Skeletal muscle cell (primary cell): ENCODE results near the gene AVL9.
A peak's percentile ranks its signal among the peaks of the same experiment; 100 is the strongest.
"Not testable (repeated sequence)": the region's sequence is repeated elsewhere in the genome, so short reads cannot be mapped to it uniquely, and the experiment has no call there.

Source experiments
- DNase-seq: peaks from one replicate; pipeline ENCODE4 v3.0.0-alpha.2; 2010; ENCODE audit warnings: low read depth
- H3K4me3 ChIP-seq: 2 replicates; pipeline ENCODE4 v1.5.1; 2011; ENCODE audit warnings: low read depth, mild to moderate bottlenecking, control low read depth, low read length, moderate library complexity

Gene AVL9

DNA sequence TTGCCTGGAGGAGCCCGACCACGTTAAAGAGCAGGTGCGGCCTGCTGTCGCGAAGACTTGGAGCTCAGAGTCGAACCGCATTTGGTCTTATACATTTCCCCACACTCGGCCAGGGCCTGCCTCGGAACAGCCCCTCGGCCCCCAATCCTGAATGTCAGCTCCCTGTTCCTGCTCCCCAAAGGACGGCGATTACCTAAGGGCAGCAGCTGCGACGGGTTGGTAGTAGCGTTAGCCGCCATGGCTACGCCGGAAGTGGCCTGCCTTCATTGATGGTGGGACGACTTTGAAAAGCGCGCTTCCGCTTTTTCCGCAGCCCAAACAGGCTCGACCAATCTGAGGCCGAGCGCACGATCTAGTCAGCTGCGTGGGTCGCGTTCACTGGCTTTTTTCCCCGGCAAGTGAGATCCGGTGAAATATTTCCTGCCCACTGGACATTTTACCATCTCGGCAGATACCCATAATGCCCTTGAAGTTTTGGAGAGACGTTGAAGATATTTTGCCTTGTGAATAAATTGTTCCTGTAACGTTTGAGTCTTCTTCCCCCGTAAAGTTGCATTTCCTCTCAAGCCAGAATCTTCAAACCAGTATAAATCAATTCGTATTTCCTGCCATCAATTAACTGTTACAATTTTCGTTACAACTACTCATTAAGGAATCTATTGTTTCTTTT lies 5.0 kb upstream of the AVL9 start, which contains the start of gene LSM5:
Gene LSM5 (minus strand): TSS at position 254 of the 670 bp plus-strand sequence. CDS start 15 bp downstream, at position 239.
- peak; percentile 77 for DNase-seq
- H3K4me3 ChIP-seq: peak within 1 kb of the TSS; percentile 90

DNA sequence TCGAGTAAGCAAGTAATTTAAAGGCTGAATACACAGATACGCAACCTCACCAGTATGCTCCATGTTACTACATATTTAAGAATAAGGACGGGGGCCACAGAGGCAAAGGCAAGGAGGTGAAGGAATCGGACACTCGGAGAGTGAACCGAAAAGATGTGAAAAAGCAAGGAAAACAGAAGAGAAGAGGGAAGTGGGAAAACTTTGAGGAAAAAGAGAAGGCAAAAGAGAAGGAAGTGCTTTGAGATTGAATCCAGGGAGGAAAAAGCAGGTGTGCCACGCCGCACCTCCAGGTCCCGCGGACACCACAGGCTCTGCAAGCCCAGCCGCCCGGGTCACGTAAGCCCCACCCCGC lies 367 bp upstream of the AVL9 start:
- H3K4me3 ChIP-seq: peak overlapping the region; percentile 87
- no peak for DNase-seq

DNA sequence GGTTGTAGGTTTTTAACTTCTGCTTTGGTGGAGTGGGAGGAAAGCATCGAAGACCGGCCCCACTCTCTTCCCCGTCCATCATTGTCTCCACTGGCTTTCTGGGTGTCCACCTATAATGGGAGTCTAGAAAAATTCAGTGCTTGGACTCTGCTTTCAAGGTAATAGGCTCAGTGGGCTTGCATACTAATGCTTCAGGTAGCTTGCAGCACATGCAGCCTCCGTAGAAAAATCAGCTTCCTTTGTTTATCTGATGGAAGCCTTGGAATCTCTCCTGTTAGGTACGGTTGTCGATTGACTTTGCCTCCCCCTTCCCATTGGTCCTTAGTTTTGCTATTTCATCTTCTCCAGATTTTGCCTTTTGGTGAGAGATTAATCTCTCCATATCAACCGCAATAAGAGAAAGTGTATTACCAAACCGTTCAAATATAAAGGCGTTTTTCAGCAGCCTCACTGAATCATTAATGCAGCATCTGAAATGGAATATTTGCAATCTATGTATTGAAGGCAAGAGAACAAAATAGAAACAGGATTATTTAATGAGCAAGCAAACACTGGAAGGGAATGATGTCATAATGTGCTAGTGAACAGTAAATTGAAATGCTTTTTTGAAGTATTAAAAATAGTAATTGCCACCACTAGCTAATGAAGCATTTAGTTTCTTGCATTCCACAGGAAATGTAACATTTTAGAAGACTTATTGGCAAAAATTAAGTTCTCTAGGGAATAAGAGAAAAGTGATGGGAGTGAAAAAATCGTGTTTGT lies 944 bp downstream of the AVL9 start:
- H3K4me3 ChIP-seq: peak overlapping the region; percentile 87
- DNase-seq: no peak

DNA sequence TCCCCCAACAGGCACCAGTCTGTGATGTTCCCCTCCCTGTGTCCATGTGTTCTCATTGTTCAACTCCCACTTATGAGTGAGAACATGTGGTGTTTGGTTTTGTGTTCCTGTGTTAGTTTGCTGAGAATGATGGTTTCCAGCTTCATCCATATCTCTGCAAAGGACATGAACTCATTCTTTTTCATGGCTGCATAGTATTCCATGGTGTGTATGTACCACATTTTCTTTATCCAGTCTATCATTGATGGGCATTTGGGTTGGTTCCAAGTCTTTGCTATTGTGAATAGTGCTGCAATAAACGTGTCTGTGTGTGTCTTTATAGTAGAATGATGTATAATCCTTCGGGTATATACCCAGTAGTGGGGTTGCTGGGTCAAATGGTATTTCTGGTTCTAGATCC lies 4.5 kb downstream of the AVL9 start:
- DNase-seq, H3K4me3 ChIP-seq: not testable (repeated sequence)

DNA sequence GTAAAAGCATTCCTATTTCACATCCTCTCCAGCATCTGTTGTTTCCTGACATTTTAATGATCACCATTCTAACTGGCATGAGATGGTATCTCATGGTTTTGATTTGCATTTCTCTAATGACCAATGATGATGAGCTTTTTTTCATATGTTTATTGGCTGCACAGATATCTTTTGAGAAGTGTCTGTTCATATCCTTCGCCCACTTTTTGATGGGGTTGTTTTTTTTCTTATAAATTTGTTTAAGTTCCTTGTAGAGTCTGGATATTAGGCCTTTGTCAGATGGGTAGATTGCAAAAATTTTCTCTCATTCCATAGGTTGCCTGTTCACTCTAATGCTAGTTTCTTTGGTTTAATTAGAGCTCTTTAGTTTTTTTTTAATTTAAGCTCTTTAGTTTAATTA lies 4.9 kb downstream of the AVL9 start:
- DNase-seq, H3K4me3 ChIP-seq: not testable (repeated sequence)

DNA sequence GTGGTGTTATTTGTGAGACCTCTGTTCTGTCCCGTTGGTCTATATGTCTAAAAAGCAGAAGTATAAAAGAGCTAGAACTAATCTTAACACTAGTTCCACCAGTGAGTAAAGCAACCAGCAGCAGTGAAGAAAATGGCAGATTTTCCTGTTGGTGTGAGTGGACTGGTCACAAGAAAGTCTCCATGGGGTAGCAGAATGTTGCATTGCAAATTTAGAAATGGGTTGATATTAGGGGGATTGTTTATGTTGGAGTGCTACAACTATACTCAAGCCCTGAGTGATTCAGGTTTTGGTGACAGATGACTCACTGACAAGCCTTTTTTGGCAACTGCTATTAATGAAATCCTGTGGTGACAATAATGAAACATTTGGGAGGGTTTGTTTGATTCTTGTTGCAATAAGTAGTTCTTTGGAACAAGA lies 5.6 kb downstream of the AVL9 start:
- peak; percentile 64 for DNase-seq
- no peak overlapping the region for H3K4me3 ChIP-seq

DNA sequence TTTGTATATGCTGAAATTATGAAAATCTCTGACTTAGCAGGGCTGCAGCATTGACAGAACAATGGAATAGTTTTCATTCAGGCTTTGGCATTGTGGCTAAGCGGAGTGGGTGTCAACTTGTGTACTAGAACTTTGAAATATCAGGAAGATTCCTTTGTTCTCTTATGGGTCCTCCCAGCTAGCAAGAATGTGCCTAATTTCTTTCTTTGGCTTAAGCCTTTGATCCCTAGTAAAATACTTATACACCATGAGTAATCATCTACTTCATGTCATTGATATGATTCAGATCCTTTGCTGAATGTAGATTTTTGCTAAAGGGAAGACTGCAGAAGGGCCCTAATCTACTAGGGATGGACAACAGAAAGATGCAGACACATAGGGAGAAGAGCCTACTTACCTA lies 6.2 kb downstream of the AVL9 start:
- H3K4me3 ChIP-seq: no peak overlapping the region
- DNase-seq: peak; percentile 22

DNA sequence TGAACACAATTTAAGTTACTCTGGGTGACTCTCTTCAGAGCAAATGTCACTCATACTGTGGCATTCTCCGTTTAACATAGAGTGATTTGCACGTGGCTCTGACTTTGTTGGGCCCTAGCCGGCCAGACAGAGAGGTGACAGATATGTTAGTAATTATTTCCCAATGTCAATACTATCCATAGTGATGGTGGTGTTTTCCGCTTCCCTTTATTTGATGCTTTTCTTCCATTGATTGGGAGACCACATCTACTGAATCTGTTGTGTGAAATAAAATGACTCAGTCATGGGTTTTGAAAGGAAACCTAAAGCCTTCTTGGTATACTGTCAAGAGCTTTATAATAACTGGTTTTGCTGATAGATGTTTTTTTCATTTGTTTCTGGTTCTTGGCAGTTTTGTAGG lies 7.4 kb downstream of the AVL9 start:
- DNase-seq: no peak
- H3K4me3 ChIP-seq: no peak overlapping the region

DNA sequence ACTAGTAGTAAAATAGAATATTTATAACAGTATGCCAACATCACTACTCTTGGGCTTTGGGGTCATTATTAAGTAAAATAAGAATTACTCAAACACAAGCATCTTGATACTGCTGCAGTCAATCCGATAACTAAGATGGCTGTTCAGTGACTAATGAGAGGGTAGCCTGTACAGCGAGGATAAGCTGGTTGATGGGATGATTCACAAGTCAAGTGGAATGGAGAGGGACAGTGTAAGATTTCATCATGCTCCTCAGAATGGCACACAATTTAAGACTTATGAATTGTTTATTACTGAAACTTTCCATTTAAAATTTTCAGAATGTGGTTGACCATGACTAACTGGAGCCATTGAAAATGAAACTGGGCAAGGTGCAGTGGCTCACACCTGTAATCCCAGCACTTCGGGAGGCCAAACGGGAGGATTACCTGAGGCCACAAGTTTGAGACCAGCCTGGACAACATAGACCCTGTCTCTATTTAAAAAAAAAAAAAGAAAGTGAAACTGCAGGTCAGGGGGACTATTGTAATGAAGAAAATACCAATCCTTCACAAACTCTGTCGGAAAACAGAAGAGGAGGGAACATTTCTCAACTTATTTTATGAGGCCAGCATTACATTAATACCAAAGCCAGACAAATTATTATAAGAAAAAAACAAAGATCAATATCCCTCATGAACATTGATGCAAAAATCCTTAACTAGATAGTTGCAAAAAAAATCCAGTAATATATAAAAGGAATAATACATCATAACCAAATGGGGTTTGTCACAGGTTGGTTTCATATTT lies 11.2 kb downstream of the AVL9 start:
- H3K4me3 ChIP-seq: no peak overlapping the region
- DNase-seq: peak; percentile 76

DNA sequence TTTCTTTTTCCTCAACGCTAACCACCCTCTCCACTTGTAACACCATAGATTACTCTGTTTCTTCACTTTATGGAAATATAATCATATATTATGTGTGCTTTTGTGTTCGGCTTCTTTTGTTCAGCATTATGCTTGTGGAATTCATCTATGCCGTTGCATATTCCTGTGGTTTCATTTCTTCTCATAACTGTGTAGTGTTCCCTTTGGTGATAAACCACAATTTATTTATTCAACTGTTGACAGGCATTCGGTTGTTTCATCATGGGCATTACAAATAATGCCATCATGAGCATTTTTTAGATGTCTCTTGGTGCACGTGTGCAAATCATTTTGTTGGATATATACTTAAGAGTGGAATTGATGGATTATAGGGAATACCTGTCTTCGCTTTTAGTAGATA lies 12.1 kb downstream of the AVL9 start:
- DNase-seq: no peak
- no peak overlapping the region for H3K4me3 ChIP-seq

DNA sequence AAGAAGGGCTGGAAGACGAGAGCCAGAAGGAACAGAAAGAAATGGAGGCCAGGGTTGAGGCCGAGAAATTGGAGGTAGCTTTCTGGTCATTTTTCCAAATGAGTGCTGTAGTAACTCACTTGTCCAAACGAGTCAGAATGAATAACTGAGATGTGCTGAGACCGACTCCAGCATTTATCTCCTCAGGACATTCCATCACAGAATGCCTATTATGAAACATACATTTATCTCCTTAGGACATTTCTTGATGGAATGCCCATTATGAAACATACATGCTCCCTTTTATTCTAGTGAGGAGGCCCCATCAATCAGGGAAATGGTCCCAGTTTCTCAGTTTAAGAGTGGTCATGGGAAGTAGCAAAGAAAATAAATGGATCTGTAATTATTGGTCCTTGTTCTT lies 16.5 kb downstream of the AVL9 start:
- DNase-seq: no peak

DNA sequence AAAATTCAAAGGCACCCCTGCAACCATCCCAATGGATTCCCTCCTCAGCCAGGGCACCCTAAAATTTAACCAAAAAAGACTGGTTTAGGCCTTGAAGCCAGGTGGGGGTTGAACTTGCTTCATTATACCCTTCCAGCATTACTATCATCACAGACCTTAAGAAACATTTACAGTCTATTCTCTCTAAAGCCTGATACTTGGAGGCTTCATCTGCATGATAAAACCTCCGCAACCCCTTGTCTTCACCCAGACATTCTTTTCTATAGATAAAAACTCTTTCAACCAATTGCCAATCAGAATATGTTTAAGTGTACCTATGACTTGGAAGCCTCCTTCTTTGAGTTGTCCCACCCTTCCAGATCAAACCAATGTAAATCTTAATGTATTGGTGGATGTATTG lies 17.9 kb downstream of the AVL9 start:
- no peak overlapping the region for H3K4me3 ChIP-seq
- no peak for DNase-seq

More for the DNA sequence above, 16.5 kb downstream of the AVL9 start:
- no peak overlapping the region for H3K4me3 ChIP-seq

DNA sequence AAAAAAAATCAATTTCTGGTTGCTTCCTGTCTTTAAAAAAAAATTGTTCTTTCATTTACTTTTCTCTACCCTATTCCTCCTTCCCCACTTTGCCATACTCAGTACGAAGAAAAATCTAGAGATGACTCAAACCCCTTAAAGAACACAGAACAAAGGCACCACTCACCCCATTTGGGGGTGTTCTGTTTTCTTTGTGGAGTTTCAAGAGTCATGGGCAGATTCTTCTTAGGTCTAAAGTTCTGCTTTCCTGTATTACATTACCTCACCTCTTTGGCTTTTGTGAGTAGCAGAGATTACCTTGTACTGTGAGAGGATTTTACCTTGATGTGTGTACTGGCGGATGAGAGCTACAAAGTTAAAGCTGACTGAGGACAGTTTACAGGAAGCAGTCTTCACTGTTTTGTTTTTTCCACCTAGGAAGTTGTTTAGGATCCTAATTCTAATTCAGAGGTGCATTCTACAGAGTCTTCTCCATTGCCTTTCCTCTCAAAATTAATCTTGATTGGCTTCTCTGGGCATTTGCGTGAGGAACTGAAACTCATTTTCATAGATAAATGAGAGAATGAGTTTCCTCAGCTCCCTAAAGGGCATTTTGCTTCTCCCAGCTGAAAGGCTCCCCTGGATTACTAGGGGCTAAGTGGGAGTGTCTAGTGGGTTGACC lies 20.7 kb downstream of the AVL9 start:
- DNase-seq: no peak
- no peak overlapping the region for H3K4me3 ChIP-seq

DNA sequence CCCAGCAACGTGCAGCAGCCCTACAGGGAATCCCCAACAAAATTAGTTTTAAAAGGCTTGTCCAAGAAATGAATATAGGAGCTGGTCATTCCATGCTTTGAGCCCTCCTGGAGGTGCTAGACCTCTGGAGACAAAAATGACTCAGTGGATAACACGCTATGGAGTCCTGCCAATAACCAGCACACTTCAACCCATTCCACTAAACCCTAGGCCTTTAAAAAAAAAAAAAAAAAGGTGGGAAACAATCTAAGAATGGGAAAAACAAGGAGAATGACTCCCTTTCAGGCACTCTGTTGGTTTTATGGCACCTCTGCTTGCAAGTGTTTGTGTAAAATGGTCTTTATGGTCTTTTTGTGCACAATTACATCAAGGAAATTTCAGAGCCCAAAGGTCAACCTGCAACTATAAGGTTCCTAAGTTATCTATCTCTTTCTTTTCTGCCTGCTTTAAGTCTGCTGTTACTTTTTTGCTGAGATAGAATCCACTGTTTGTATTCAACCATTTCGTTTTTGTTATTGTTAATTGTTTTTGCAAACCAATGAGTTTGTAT lies 21.3 kb downstream of the AVL9 start:
- DNase-seq: peak; percentile 22
- H3K4me3 ChIP-seq: no peak overlapping the region

DNA sequence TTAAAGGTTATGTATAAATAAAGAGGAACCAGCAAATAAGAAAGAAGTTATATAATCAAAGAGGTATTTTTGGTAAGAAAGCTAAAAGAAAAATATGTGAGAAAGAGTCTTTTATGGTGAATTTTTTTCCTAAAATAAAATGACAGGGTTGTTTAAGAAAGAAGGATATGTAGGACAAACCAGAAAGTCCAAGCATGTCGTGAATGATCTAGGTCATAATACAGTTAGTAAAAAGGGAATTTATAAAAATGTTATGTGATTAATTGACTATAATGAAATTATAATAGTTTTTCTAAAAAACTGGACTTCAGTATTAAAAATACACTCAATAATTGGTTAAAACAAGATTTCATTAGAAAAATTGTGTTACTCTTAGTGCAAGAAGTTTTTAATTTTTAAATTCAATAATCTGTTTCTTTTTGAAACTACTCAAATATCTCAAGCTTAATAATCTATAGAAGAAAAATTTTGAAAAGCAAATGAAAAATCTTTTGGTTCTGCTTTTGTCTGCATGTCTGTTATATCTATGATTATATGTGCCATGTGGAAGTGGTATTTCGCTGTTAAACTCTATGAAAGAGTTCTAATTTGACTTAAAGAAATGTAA lies 23.3 kb downstream of the AVL9 start:
- peak; percentile 49 for DNase-seq
- H3K4me3 ChIP-seq: no peak overlapping the region

DNA sequence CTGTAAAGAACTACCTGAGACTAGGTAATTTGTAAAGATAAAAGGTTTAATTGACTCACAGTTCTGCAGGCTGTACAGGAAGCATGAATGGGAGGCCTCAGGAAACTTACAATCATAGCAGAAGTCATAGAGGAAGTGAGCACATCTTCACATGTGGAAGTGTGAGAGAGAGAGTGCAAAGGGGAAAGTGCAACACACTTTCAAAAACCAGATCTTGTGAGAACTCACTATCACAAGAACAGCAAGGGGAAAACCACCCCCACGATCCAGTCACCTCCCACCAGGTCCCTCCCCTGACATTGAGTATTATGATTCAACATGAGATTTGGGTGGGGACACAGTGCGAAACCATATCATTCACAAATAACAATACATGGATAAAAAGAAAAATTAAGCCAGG lies 24.5 kb downstream of the AVL9 start:
- DNase-seq: no peak
- H3K4me3 ChIP-seq: no peak overlapping the region

DNA sequence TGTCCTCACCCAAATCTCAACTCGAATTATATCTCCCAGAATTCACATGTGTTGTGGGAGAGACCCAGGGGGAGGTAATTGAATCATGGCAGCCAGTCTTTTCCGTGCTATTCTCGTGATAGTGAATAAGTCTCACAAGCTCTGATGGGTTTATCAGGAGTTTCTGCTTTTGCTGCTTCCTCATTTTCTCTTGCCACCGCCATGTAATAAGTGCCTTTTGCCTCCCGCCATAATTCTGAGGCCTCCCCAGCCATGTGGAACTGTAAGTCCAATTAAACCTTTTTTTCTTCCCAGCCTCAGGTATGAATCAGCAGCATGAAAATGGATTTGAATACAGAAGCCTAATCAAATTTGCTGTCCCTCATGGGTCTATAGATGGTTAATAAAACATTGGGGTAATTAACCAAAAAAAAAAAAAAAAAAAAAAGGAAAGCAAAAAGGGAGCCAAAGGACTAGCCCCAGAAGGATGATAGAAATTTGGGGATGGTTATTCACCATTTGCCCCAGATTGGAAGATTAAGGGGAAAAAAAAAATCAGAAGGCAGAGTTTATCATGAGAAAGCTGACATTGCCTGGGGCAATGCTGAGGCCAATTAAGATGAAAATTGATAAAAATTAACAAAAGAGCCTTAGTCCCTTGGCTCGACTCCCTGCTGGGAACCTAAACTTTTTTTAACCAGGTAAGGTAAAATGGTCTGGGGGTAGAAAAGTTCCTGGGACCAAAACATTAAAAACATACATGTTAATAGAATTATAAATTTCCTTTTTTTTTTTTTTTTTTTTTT lies 27.6 kb downstream of the AVL9 start:
- no peak for DNase-seq
- H3K4me3 ChIP-seq: no peak overlapping the region

DNA sequence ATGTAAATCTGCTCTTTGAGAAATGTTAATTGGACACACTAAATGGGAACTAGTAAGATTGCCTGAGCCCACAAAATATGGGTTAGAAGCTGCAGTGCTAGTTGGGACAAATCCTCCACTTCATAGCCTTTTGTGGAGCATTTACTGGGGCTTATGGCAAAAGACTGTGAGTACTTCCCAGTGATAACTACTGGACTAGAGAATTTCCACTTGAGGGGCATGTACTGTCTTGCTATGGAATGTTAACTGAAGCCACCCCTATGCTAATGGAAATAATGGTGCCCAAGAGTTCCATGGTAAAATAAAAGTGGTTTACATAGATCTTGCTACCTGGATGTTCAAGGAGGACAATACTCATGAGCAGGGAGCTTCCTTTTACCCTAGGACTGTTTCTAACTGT lies 29.3 kb downstream of the AVL9 start:
- no peak for DNase-seq
- no peak overlapping the region for H3K4me3 ChIP-seq
